NCI-H2107 treated with DMSO at 0.1 percent for 48 hours (cell line): ENCODE results near the gene GPC1.

Source experiments
- DNase-seq: peaks from one replicate; lab custom pipeline; 2025; ENCODE audit not compliant: unreplicated experiment; lab: John Stamatoyannopoulos, UW

GPC1 gene

DNA sequence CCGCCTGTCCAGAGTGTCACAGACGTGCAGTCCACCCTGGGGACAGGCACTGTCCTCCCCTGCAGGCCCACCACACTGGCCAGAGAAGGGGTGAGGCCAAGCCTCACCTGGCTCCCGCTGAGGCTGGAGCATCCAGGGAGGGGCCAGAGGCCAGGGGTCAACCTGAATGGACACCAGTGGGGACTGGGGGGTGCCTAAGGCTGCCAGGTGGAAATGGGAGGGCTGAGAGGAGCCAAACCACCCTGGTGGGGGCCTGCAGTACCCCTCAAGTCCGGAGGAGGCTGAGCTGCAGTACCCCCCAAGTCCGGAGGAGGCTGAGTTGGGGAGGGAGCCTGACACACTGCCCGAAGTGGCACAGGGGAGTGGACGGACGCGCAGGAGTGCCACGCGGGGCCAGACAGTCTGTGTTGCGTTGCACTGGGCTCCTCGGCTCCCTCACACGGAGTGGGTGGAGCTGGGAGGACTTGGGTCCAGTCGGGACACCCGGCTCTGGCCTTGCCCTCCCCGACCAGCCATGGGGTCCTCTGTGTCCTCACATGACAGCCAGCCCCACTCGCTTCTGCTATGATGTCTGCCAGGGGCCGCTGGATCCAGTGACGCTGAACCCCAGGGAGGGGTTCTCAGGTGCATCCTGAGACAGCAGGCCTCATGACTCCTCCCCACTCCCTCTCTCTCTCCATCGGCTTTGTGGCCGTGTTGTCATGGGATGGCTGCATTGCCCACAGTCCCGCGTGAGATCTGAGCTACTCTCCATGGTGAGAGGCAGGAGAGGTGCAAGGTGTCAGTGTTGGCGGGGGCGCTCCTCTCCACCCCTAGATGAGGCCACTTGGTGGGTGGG lies 22.3 kb upstream of the GPC1 start:
- no peak for DNase-seq

- DNase-seq: no peak
Measured at GRCh38 chr2:240413813-240414429, 21.5 kb upstream of the GPC1 start.

GRCh38 chr2:240416821-240417220 lies 18.6 kb upstream of the GPC1 start:
- DNase-seq: no peak

DNA sequence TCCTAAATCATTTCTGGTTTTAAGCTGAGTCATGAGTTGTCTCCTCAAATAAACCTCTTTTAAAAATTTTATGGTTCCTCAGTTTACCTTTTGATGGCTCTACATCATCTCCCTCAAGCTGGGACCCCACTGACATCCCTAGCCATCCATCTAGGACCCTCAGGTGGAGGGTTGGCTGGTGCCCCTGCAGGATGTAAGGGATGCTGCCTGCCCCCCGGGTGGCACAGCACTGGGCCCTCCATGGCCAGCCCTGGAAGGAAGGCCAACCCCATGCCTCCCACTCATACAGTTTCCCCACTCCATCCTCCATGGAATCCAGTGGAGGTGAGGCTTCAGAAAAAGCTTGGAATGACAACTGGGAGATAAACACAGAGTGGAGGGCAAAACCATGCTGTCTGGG lies 17.2 kb upstream of the GPC1 start:
- DNase-seq: no peak

DNA sequence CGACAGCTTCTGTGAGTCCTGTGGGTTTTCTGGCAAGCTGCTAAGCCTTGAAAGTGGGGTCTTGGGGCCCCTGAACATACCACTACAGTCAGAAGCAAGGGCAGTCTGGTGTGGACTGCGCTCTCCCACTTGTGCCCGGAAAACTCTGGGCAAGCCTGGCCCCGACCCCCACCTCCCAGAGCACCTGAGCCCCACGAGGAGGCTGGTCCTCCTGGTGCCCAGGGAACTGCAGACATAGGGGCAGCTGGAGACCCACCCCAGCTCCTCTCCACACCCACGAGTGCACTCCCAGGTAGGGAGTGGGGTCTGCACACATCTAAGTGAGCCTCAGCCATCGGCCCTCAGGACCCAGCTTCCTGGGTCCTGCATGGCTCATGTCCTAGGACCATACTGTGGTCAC lies 16.2 kb upstream of the GPC1 start:
- no peak for DNase-seq

GRCh38 chr2:240419723-240420122 lies 15.7 kb upstream of the GPC1 start:
- no peak for DNase-seq

GRCh38 chr2:240420206-240421104 lies 15.0 kb upstream of the GPC1 start:
- DNase-seq: no peak

- DNase-seq: no peak
Measured at GRCh38 chr2:240421381-240421780, 14.1 kb upstream of the GPC1 start.

DNA sequence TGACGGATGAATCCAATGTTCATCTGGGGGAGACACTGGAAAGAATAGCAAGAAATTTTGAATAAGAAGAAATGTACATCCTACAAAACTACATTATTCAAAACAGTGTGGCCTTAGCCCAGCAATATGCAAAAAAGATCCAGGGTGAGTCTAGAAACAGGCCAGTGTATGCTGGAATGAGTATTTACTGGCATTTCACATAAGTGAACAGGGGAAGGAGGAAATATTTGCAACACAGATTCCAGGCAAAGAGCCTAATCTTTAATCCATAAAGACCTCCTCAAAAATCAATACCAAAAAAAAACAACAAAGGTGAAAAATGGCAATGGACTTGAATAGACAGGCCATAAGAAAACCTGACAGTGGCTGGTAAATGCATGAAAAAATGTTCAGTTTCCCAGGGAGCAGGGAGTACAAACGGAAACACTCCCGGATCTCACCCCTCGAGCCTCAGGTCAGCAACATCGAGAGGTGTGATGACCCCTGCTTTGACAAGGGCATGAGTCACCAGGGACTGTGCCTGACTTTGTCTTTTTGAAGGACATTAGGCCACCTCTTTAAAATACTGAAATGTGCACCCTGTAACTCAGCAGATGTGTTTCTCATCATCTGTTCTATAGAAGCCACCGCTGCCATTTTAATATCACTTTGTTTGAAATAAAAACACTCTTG lies 12.7 kb upstream of the GPC1 start:
- no peak for DNase-seq

DNA sequence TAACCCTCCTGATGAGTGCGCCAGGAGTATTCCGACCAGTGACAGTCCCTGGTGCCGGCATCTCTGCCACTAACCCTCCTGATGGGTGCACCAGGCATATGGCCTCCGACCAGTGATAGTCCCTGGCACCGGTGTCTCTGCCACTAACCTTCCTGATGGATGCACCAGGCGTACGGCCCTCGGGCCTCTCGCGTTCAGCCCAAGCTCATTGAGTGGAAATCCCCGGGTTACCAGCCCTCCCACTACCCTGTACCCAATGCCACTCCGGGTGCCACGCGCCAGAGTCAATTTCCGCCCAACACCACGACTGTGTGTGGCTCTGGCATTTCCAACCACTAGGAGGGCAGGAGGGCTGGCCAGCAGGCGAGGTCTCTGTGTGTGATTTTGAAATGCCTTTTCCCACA lies 11.7 kb upstream of the GPC1 start:
- no peak for DNase-seq

GRCh38 chr2:240424341-240425235 lies 10.9 kb upstream of the GPC1 start:
- no peak for DNase-seq

- no peak for DNase-seq
Measured at GRCh38 chr2:240425236-240425615, 10.2 kb upstream of the GPC1 start.

- DNase-seq: no peak
Measured at GRCh38 chr2:240425697-240426096, 9.8 kb upstream of the GPC1 start.

DNA sequence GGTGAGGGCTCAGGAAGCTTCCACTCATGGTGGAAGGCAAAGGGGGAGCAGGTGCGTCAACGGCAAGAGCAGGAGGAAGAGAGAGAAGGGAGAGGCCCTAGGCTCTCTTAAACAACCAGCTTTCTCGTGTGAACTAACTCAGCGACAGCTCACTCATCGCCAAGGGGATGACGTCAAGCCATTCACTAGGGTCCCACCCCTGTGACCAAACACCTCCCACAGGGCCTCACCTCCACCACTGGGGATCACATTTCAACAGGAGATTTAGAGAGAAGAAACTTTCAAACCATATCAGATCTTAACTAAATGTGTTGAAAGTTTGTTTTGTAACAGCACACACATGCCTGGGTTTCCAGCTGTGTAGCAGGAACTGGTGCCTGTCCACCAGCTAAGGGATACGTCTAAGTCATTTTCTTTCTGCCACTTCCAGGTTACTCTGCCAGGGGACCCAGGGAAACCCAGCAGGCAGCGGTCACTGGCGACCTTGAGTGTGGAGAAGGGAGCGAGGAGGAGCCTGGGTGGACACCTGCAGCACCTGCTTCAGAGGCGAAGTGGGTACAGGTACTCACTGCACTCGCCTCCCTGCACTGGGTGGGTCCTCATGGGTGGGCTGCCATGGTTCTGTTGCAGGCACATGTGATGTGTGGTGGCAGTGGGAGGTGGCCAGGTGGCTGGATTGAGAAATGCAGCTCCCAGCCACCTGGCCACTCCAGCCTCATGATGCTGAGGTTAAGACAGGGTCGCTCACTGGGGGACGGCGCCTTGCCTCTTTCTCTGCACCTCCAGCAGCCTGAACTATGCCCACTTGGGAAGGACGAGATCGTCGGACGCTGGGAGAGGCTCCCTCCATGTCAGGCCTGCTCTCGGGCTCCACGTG lies 8.4 kb upstream of the GPC1 start:
- DNase-seq: no peak

- no peak for DNase-seq
Measured at GRCh38 chr2:240427729-240428128, 7.7 kb upstream of the GPC1 start.

GRCh38 chr2:240428245-240428644 lies 7.2 kb upstream of the GPC1 start:
- DNase-seq: no peak

DNA sequence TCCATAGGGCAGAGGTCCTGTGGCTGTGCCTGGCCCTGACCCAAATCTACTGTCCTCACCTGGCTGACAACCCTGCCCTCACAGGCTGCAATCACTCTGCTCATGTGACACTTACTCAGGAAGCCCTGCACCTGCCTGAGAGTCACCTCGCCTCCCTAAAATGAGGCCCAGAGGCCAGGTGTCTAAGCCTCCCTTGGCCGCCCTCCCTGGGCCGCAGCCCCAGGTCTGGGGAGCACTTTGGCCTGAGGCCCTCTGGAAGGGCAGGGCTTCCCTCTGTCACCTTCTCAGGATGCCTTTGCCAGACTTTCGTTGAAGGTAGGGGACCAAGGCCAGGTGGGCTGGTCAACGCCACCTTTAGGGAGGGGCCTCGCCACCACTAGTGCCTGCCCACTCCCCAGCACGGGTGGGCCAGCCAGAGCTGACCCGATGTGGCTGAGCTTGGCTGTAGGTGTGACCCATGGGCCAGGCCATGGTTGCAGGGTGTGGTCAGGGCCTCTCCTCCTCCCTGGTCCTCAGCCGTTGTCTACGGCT lies 6.1 kb upstream of the GPC1 start:
- no peak for DNase-seq

GRCh38 chr2:240429872-240430491 lies 5.5 kb upstream of the GPC1 start:
- DNase-seq: no peak

- DNase-seq: no peak
Measured at GRCh38 chr2:240430595-240430994, 4.9 kb upstream of the GPC1 start.
